HepG2 (cell line): Measurements from ENCODE around the gene BOD1. TPM values are rescaled to one million over a fixed set of nuclear protein-coding genes. Genes with fewer than 3 reads are reported as not detected.

Source experiments
- ATF4 ChIP-seq, 2 experiments: fragments of 450-650 bp in 1 of 2; sonication (generic) in 1 of 2; formaldehyde crosslinking; IDR thresholded peaks; 2 replicates each; pipeline versions ENCODE4 v1.5.0 to v1.8.0; 2020 to 2022; ENCODE audit warnings: mild to moderate bottlenecking in 1 of 2, missing genetic modification reagents in 1 of 2
- CEBPB ChIP-seq: IDR thresholded peaks from 2 replicates; pipeline ENCODE4 v1.6.1; 2011; ENCODE audit warnings: low read depth, low read length, improper control_type of control experiment, borderline replicate concordance
- CREB1 ChIP-seq, 2 experiments: fragments of 450-650 bp in 1 of 2; IDR thresholded peaks; 2 replicates each; pipeline ENCODE4 v1.6.1; 2016 to 2017; ENCODE audit warnings: control low read depth in 1 of 2, mild to moderate bottlenecking in 1 of 2, missing compliant biosample characterization in 1 of 2, missing genetic modification characterization in 1 of 2
- DPF2 ChIP-seq: sonication (generic); formaldehyde crosslinking; IDR thresholded peaks from 2 replicates; pipeline ENCODE4 v1.4.0; 2020; ENCODE audit warnings: mild to moderate bottlenecking, low read depth, missing genetic modification reagents, borderline replicate concordance
- FOXK1 ChIP-seq: sonication (generic); formaldehyde crosslinking; IDR thresholded peaks from 2 replicates; pipeline ENCODE4 v1.4.0; 2020; ENCODE audit warnings: low read depth, missing genetic modification reagents, borderline replicate concordance
- HOXD1 ChIP-seq: sonication (generic); formaldehyde crosslinking; IDR thresholded peaks from 2 replicates; pipeline ENCODE4 v1.5.0; 2020; ENCODE audit warnings: missing genetic modification reagents
- JARID2 ChIP-seq: sonication (generic); formaldehyde crosslinking; IDR thresholded peaks from 2 replicates; pipeline ENCODE4 v1.8.1; 2023; ENCODE audit warnings: missing genetic modification reagents, inconsistent platforms; ENCODE audit not compliant: insufficient replicate concordance
- MEIS1 ChIP-seq: sonication (generic); formaldehyde crosslinking; IDR thresholded peaks from 2 replicates; pipeline ENCODE4 v1.9.0; 2021; ENCODE audit warnings: mild to moderate bottlenecking, missing genetic modification reagents, moderate library complexity, borderline replicate concordance
- MLXIP ChIP-seq: sonication (generic); formaldehyde crosslinking; IDR thresholded peaks from 2 replicates; pipeline ENCODE4 v1.9.0; 2021; ENCODE audit warnings: missing genetic modification reagents, borderline replicate concordance
- NR2F1 ChIP-seq, 2 experiments: fragments of 450-650 bp in 1 of 2; formaldehyde crosslinking in 1 of 2; IDR thresholded peaks; 2 replicates each; pipeline versions ENCODE4 v1.5.0 to v1.6.1; 2016 to 2020; ENCODE audit warnings: mild to moderate bottlenecking in 1 of 2, missing compliant biosample characterization in 1 of 2, missing genetic modification reagents in 1 of 2, moderate library complexity in 1 of 2
- PHB2 ChIP-seq: fragments of 450-650 bp; IDR thresholded peaks from 2 replicates; pipeline ENCODE4 v1.6.1; 2018; ENCODE audit not compliant: partially characterized antibody
- ZFP36L1 ChIP-seq: sonication (generic); formaldehyde crosslinking; IDR thresholded peaks from 2 replicates; pipeline ENCODE4 v1.8.0; 2022; ENCODE audit warnings: mild to moderate bottlenecking, missing genetic modification reagents, moderate library complexity
- ZNF468 ChIP-seq: sonication (generic); formaldehyde crosslinking; IDR thresholded peaks from 2 replicates; pipeline ENCODE4 v1.8.0; 2022; ENCODE audit warnings: mild to moderate bottlenecking, moderate library complexity, missing genetic modification reagents
- polyA plus RNA-seq, 8 experiments: library from polyadenylated mRNA; depleted of rRNA in 3 of 8; stranded (reverse) in 7 of 8; unstranded in 1 of 8; fragments of >200 nt; fragmentation: Illumina TruSeq in 4 of 8; extraction: Trizol in 4 of 8; gene quantifications; 2 replicates each; pipeline versions ENCODE4 v1.2.1 to v1.2.3, GENCODE V29; 2011 to 2016; ENCODE audit warnings: low read depth in 4 of 8, missing spikeins in 1 of 8, mixed read lengths in 1 of 8; ENCODE audit not compliant: insufficient read depth in 1 of 8
- total RNA-seq, 5 experiments: library from RNA; depleted of rRNA; stranded (reverse); fragments of >200 nt; fragmentation: Illumina TruSeq; extraction: Trizol; gene quantifications; 2 replicates each; pipeline ENCODE4 v1.2.3, GENCODE V29; 2016; ENCODE audit warnings: low read depth in 1 of 5
- TF ChIP-seq, protein P1 (sequence below): IDR thresholded peaks from 2 replicates; pipeline ENCODE4 v1.6.1; 2016; ENCODE audit warnings: low read depth
- TF ChIP-seq, protein P2 (sequence below): sonication (generic); formaldehyde crosslinking; IDR thresholded peaks from 2 replicates; pipeline ENCODE4 v1.5.1; 2020; ENCODE audit warnings: missing genetic modification reagents, mild to moderate bottlenecking, borderline replicate concordance
- TF ChIP-seq, protein P3 (sequence below): sonication (generic); formaldehyde crosslinking; IDR thresholded peaks from 2 replicates; pipeline ENCODE4 v1.8.0; 2022; ENCODE audit warnings: missing genetic modification reagents, mild to moderate bottlenecking, inconsistent platforms, borderline replicate concordance
- TF ChIP-seq, protein P4 (sequence below): sonication (generic); formaldehyde crosslinking; IDR thresholded peaks from 2 replicates; pipeline ENCODE4 v1.4.0; 2020; ENCODE audit warnings: missing genetic modification reagents, borderline replicate concordance

Gene BOD1
- total and polyA plus RNA-seq, 2 of the 13 experiments (the other 11 are each of a cell fraction or from before 2014, with no cell fraction given) = 81.5 to 103 TPM

DNA sequence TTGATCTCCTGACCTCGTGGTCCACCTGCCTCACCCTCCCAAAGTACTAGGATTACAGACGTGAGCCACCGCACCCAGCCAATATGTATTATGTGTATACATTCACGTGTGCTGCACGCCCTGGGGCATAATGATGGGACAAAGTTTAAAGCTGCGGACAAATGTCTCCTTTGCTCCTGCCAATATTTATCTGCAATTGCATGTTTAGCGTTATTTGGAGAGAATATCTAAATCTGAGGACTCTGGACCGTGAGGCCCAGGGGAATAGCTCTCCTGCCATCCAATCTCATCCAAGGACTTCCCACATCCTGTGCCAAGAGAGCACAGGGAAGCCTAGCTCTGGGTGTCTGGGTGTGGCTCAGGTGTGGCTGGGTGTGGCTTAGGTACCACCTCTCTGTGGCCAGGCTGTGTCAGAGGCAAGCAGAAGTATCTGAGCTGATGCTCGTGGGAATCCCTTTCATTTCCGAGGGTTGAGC is 6.9 kb upstream of the BOD1 start (continued):
- TF ChIP-seq MLXIP (CRISPR knock-in tag) (peak; percentile 98), PHB2 (no peak), DPF2 (CRISPR knock-in tag) (no peak; the same call in none of the 2 replicates), CREB1 (IDR thresholded peaks at IDR 0.05) (no peak), CREB1 (CRISPR knock-in tag; IDR thresholded peaks at IDR 0.05) (no peak), ATF4 (CRISPR knock-in tag; IDR thresholded peaks at IDR 0.05) (peak in 1 of 2 experiments; percentile 84; a peak in 2 of 4 replicates), HOXD1 (0 out of 2 replicates have a peak, but pooled peaks have one; percentile 36), NR2F1 (CRISPR knock-in tag; IDR thresholded peaks at IDR 0.05) (no peak), FOXK1 (CRISPR knock-in tag) (no peak), CEBPB (no peak), ZFP36L1 (no peak), JARID2 (CRISPR knock-in tag) (no peak), MEIS1 (CRISPR knock-in tag) (0 out of 2 replicates have a peak, but pooled peaks have one; percentile 46), ZNF468 (CRISPR knock-in tag) (no peak)
- TF ChIP-seq, protein P1, sequence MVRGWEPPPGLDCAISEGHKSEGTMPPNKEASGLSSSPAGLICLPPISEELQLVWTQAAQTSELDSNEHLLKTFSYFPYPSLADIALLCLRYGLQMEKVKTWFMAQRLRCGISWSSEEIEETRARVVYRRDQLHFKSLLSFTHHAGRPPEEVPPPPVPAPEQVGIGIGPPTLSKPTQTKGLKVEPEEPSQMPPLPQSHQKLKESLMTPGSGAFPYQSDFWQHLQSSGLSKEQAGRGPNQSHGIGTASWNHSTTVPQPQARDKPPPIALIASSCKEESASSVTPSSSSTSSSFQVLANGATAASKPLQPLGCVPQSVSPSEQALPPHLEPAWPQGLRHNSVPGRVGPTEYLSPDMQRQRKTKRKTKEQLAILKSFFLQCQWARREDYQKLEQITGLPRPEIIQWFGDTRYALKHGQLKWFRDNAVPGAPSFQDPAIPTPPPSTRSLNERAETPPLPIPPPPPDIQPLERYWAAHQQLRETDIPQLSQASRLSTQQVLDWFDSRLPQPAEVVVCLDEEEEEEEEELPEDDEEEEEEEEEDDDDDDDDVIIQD (CRISPR knock-in tag) = peak; percentile 16; the same call in 1 of the 2 replicates
- TF ChIP-seq, protein P2, sequence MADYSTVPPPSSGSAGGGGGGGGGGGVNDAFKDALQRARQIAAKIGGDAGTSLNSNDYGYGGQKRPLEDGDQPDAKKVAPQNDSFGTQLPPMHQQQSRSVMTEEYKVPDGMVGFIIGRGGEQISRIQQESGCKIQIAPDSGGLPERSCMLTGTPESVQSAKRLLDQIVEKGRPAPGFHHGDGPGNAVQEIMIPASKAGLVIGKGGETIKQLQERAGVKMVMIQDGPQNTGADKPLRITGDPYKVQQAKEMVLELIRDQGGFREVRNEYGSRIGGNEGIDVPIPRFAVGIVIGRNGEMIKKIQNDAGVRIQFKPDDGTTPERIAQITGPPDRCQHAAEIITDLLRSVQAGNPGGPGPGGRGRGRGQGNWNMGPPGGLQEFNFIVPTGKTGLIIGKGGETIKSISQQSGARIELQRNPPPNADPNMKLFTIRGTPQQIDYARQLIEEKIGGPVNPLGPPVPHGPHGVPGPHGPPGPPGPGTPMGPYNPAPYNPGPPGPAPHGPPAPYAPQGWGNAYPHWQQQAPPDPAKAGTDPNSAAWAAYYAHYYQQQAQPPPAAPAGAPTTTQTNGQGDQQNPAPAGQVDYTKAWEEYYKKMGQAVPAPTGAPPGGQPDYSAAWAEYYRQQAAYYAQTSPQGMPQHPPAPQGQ = 0 out of 2 replicates have a peak, but pooled peaks have one; percentile 57
- TF ChIP-seq, protein P3, sequence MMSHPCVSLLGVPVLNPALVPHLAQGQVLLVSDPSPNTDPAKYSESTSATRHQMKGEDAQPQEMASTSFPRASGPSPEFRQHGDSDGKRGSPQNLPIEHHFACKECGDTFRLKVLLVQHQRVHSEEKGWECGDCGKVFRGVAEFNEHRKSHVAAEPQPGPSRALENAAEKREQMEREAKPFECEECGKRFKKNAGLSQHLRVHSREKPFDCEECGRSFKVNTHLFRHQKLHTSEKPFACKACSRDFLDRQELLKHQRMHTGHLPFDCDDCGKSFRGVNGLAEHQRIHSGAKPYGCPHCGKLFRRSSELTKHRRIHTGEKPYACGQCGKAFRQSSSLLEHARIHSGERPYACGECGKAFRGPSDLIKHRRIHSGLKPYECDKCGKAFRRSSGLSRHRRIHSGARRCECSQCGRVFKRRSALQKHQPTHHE (CRISPR knock-in tag) = no peak
- TF ChIP-seq, protein P4, sequence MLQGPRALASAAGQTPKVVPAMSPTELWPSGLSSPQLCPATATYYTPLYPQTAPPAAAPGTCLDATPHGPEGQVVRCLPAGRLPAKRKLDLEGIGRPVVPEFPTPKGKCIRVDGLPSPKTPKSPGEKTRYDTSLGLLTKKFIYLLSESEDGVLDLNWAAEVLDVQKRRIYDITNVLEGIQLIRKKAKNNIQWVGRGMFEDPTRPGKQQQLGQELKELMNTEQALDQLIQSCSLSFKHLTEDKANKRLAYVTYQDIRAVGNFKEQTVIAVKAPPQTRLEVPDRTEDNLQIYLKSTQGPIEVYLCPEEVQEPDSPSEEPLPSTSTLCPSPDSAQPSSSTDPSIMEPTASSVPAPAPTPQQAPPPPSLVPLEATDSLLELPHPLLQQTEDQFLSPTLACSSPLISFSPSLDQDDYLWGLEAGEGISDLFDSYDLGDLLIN (CRISPR knock-in tag) = no peak
